NCI-H146 (cell line): ENCODE data around the gene BFSP2.

Experiments used
- DNase-seq: peaks from one replicate; lab custom pipeline; 2025; lab: John Stamatoyannopoulos, UW

The BFSP2 gene

DNA sequence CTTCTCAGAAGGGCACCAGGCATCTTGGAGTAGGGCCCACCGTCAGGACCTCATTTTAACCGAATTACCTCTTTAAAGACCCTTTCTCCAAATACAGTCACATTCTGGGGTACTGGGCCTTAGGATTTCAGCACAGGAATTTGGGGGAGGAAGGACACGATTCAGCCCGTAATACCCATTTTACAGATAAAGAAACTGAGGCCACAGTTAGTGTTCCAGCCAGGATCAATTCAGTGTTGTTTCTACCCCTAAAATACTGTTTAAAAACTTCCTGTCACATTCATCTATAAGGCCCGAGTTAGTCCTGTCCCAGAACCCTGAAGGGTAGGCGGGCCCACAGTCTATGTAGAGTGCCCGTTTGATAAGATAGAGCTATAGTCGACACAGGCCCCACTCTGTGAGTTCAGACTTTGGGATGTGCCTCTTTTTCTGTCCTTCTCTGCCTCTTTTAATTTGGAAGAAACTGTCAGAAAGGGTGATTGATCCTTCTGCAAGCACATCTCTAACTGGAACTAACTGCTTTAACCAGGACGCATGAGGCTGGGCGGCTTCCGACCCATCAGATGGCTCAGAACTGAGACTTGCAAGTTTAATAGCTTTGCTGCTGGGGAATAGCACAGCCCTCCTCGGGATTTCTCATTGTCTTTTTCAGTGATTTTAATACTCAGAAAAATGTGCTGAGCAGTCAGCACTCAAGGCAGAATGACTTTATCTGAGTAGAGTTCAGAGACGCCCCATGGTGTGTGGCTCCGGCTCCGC lies 19.5 kb downstream of the BFSP2 start:
- no peak for DNase-seq

DNA sequence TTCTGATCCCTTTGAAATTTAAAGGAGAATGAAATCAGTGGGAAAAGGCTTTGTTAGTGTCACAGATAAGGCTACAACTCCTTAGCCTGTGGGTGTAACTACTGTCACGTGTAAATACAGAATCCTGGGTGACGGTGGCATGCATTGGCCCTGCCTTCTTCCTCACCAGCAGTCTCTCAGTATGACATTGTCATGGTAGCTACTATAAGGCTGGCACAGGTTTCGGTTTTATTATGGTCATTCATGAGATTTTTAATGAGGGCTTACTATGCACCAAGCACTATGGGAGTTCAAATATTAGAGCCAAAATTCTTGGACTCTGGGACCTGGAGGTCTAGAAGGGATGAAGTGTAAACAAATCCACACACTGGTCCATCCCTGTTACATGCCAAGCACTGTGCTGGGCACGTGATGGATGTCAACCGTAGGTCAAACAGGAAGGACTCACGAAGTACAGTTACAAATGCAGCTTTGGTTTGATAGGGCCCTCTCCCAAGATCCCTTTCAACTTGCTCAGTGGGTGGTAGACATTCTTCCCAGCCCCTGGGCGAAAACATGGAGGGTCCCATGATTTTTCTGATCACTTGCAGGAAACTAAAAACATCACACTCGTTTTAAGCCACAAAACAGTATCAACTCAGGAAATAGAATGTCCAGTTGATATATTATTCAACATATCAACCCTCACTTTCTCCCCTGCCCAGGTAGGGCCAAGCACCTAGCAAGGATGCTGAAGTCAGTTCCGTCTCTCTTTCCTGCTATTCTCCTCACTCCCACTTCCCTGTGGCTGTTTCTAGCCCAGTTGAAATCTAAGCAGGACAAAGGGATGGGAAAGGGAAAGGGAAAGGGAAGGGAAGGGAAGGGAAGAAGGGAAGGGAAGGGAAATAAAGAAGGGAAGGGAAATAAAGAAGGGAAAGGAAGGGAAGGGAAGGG lies 25.3 kb downstream of the BFSP2 start:
- DNase-seq: no peak

DNA sequence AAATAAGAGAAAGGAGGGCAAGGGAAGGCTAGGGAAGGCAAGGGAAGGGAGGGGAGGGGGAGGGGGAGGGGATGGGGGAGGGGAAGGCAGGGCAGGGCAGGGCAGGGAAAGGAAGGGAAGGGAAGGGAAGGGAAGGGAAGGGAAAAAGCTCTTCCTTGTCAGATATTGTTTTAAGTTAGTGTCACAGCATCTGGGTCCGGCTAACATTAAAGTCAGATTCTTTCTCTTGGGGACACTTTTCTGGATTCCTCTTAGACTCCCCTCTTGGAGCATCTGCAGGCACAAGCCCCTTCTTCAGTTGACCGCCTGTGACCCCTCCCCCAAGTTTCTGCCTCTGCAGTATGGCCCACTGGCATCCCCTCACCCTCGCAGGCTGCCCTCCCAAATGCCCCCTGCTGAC lies 26.0 kb downstream of the BFSP2 start:
- DNase-seq: no peak

DNA sequence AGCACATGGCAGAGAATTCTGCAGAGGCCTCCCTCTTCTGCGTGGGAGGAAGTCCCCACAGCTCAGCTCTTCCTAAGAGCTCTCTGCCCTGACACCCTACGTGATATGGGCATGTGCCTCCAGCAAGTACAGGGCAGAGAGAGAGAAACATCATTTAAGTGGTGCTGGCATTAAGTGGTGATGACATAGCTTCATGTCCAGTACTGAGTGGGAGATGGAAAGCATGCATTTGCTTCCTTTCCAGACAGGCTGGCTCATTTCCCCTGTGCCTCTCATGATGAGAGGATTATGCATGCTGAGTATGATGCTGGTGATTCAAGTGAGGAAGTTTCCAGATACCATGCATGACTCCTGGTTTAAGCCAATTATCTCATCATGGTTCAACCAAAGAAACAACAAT lies 26.9 kb downstream of the BFSP2 start:
- DNase-seq: no peak

DNA sequence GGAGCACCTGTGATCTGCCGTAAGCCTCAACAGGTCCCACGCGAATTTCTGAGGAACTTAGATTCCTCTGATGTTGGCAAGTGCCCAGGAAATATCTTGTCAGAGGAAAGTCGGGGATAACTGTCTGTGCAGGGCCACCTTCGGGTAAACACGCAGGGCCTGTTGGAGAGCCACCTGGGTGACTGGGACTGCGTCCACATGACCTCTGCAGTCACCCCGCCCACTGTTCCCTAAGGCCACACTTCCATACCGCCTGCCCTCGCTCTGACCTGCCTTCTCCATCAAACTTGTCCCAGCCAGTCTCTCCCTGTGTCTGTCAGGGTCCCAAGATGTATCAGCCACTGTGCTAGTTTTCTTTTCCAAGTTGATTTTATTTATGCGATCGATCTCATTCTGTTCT lies 28.7 kb downstream of the BFSP2 start:
- DNase-seq: no peak

DNA sequence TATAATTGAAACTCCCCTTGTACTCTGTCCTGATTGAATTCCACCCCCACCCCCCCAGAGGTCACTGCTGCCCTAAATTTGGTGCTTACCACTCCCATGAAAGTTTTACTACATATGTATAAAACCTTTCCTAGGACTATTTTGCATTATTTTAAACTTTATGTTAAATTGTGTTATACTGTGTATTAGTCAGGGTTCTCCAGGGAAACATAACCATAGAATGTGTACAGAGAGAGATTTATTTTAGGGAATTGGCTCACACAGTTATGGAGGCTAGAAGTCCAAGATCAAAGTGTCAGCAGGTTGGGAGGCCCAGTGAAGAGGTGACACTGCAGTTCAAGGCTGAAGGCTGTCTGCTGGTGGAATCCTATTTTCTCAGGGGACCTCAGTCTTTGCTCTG lies 29.2 kb downstream of the BFSP2 start:
- no peak for DNase-seq

DNA sequence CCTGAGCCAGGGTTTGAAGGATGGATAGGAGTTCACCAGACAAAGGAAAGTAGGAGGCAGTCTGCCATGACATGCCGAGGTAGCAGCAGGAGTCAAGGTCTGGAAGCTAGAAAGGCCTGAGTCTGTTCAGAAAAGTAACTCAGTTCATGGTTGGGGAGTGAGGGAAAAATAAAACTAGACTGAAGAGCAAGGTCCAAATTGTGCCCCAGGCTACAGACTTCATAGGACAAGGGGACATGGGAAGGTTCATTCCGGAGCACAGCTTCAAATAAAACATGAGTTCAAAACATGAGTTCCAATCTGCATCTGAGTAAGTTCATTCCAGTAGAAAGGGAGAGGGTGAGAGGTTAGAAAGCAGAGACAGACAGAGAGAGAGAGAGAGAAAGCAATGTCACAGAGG lies 39.7 kb downstream of the BFSP2 start:
- DNase-seq: no peak

DNA sequence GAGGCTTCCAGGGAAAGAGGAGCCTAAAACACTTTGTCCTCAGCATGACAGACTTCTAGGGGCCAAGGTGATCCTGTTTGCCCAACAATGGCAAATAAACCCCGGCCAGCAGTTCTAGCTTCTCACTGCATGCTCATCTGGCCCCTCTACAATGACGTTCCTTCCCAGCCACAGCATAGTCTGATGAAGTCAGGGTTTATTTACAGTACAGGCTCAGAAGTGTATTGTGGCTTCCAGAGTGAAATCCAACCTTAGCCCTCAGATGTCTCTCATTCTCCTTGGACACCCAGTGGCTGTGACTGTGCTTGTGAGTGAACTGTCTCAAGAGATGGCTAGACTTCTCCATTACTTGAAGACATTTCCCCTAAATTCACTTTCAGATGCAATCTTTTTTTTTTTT lies 40.8 kb downstream of the BFSP2 start:
- DNase-seq: no peak

DNA sequence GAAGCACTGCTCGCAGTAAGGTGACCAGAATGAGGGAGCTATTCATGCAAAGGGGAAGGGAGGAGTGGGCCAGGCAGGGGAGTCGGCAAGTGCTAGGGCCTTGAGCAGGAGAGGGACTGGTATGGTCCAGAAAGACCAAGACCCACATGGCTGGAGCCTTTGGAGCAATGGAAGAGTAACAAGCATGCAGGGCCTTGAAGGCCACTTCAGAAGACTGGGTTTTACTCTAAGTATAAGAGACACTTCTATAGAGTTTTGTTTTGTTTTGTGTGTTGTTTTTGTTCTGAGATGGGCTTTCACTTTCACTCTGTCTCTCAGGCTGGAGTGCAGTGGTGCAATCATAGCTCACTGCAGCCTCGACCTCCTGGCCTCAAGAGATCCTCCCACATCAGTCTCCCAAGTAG lies 42.0 kb downstream of the BFSP2 start:
- no peak for DNase-seq

DNA sequence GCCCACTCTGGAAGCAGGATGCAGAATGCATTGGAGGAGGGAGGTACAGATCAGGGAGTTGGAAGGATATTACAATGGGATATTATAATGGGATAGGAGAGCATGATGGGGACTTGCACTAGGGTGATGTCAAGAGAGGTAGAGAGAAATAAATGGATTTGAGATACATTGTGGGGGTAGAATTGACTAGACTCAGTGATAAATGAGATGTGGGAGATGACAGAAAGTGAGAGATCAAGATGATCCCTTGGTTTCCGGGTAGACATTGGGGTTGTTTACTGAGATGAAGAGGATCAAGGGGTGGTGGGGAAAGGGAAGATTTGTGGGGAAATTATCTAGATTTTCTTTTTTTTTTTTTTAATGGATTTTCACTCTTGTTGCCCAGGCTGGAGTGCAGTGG lies 42.7 kb downstream of the BFSP2 start:
- no peak for DNase-seq

DNA sequence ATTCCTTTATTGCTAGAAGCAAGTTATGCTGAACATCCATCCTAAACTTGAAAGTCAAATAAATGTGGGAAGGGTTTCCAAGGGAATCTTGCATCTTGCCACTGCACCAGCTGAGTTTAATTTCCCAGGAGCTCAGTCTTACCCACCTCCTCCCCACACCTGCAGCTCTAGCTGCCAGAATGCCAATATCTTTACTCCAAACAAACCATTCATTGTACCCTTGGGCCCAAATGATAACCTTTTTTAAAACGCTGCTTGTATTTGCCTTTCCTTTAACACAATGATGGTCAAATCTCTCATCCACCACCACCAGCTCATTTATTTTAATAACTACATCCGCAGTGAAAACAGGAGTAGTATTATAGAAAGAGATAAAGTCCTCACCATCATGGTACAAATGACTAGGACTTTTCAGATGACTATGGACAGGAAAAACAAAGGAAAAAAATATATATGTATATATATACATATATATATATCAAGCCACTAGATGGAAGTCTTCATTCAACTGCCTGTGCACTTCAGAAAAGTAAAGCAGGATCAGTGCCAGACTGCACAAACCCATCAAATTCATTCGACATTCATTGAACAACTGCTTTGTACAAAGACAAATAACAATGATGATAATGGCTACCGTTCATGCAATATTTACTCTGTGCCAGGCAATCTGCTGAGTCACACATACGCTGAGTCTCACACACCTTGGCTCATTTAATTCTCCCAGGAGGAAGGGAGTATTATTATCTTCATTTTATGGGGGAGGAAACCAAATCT lies 44.0 kb downstream of the BFSP2 start:
- peak; percentile 92 for DNase-seq

DNA sequence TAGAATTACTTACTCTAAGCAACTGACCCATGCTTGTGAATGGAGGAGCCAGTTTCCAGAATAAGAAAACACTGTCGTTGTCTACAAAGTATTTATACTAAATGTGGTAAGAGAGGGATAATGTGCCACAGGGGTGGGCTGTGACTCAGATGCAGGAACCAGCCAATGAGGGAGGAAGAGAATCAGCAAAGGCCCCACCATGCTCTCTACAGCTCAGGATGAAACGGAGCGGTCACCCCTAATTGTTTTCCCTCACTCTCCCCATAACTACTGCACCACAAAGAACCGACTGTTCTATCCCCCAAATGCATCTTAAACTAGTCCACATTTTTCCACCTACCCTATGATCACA lies 44.5 kb downstream of the BFSP2 start:
- no peak for DNase-seq

DNA sequence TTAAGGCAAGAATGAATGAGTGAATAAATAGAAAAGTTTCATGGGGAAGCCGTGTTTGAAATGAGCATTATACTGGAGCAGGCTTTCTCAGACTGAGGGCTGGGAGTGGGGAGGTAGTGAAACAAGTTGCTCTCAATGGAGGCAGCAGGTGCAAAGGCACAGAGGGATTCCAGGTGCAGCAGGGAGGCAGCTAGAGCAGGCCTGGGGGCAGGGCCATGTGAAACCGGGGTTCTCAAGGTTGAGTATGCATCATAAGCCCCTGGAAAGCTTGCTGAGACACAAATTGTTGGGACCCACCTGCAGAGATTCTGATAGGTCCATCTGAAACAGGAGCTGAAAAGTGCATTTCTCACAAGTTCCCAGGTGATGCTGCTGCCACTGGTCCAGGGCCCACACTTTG lies 45.3 kb downstream of the BFSP2 start:
- DNase-seq: peak; percentile 71

DNA sequence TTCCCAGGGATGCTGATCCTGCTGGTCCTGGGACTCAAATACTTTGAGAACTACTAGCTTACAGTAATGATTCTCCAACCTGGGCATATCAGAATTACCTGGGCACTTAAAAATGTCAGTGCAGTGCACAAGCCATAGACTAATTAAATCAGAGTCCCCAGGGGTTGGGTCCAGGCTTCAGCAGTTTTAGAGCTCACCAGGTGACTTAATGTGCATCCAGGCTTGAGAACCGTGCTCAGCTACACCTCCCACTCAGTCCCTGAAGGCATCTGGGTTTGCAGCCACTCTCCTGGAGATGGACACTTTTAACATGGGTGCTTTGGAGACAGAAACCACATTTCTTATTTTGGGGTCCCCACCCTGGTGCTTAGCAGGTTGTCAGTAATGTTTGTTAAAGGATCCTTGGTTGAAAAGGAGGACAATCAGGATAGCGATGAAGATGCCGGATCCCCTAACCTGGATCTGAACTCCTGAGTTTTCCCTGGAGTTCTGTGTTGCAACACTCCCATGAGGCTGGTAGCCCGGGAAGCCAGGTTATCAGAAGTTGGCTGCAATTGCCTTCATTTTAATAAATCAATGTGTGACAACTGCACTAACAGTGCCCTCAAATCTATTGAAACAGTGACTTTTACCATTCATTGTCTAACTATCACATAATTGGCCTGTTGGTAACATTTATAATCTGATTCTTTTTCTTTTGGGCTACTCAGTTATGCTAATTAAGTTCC lies 48.1 kb downstream of the BFSP2 start:
- no peak for DNase-seq

DNA sequence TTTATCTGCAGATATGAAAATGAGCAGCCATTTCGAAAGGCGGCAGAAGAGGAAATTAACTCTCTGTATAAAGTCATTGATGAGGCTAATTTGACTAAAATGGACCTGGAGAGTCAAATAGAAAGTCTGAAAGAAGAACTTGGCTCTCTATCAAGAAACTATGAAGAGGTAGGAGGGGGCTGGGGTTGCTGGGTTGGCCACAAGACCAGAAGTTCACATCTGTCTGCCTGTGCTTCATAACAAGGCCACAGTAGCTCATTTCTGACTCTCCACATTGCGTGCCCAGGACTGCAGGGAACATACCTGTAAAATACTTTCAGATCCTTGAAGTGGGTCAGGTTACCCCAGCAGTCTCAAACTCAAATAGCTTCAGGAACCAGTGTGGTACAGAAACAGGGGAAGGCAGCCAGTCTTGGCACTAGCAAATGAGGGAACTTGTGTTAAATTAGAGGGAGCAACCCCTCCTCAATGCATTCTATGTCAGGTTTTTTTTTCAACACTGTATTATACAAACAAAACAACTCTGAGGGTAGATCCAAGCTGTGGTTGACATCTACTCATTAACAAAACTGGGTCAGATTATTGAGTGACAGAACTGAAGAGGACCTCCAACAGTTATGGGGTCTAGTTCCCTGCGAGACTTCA lies 48.7 kb downstream of the BFSP2 start:
- no peak for DNase-seq

DNA sequence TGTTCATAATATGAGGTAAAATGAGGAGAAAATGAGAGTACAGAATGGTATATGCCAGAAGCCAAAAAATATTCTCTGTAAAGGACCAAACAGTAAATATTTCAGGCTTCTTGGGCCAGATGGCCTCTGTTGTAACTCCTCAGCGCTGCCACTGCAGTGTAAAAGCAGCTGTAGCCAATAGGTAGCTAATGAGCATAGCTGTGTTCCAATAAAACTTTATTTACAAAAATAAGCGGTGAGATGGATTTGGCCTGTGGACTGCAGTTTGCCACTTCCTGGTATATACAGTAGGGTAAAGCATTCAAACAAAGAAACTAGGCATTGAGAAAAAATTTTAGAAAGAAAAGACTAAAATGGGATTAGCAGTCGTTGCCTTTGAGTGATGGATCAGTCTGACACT lies 51.5 kb downstream of the BFSP2 start:
- DNase-seq: no peak

DNA sequence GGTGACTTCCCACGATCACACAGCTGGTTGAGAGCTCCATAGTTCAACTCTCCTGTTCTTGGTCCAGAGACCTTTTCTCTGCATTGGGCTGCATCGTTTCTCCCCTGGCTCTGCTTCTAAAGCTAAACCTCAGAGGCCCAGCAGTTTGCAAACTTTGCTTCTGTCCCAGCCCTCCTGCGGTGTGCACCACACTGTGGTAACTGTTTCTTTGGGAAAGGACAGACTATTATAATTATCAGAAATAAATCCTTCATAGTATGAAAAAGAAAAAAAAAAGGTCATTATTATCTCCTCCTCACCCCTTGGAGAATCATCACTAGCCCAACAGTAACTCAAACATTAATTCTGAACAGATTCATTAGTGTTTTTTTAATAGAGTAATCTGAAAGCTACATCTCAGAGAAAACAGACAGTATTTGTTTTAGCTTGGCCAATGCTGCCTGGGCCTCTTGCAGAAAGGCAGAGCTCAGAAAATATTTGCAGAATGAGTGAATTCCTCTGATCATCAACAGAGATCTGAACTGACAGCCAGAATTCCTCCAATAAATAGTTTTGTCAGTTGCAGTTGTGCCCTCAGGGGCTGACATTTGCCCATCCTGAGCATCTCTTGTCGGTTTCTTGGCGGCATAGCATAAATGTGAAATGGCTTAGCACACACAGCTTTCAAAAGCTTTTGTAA lies 52.9 kb downstream of the BFSP2 start:
- DNase-seq: peak; percentile 62

DNA sequence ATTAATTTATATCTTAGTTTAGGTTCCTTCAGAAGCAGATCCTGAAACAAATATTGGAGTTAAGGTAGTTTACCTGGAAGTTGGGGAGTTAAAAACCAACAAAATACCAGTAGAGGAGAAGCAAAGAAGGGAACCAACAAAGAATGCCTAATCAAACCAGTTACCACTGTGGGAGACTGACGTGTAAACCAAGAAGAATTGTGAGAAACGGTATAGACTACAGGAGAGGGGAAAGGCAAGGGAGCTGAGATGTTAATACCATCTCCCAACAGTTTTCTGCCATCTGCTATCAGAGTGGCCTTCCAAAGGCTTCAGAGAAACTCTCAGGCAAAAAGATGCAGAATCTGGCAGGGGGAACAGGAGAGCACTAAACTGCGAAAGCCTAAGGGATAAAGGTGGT lies 53.5 kb downstream of the BFSP2 start:
- DNase-seq: no peak

DNA sequence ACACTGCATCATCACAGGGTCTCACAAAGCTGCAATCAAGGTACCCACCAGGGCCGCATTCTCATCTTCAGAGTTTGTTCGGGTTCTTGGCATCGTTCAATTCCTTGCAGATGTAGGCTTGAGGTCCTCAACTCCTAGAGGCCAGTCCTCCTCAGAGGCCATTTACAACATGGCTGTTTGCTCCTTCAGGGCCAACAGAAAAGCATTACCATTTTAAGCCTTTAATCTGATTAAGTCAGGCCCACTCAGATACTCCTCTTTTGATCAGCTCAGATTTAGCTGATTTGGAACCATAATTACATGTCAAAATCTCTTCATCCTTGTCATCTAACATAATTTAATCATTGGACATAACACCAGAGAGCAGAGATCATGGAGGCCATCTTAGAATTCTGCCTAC lies 55.4 kb downstream of the BFSP2 start:
- DNase-seq: no peak

DNA sequence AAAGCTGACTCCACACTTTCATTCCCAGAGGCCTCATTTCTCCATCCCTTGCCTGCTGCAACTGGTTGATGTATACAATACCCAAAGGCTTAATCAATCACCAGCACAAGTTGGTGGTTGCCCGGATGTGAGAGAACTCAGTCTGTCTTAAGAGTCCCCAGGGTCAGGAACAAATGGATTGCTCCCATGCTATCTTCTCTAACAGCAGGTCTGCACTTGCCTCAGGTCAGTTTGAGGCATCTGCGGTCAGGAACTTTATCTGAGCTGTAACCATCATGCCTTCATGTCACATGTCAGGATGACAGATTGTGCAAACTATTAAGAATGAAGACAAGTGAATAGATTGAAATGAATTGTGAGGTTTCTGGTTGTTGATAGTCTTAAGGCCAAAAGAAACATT lies 56.1 kb downstream of the BFSP2 start:
- no peak for DNase-seq

DNA sequence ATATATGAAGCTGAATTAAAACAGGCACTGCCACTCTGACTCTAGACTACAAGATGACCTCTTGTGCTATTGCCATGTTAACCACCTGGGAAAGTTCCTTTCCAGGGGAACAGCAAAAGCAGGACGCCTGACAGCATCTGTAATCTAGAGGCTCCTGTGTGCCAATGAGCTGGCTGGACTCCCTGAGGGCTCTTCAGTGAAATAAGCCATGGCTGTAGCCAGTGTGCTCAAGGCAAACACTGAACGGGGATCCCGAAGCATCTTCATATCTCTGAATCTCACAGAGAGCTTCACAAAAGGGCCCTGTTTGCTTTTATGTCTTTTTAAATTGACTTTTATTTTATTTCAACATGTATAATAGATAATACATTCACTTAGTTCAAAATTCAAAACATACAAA lies 57.2 kb downstream of the BFSP2 start:
- DNase-seq: peak; percentile 19
